Endothelial cell (in vitro differentiated cells): Measurements from ENCODE around the gene XAGE1B. TPM values are rescaled to one million over a fixed set of nuclear protein-coding genes. Genes with fewer than 3 reads are reported as not detected.
"Not testable (repeated sequence)": the region's sequence is repeated elsewhere in the genome, so short reads cannot be mapped to it uniquely, and the experiment has no call there.

Source experiments
- DNase-seq: peaks from one replicate; pipeline ENCODE4 v3.0.0; 2021; ENCODE audit warnings: low spot score
- H3K27ac Mint-ChIP-seq: one replicate; pipeline ENCODE4 v1.8.0; 2021; ENCODE audit warnings: mixed read lengths, inconsistent platforms; ENCODE audit not compliant: unreplicated experiment
- H3K27me3 Mint-ChIP-seq: one replicate; pipeline ENCODE4 v1.8.0; 2021; ENCODE audit warnings: mild to moderate bottlenecking, moderate library complexity, mixed read lengths, inconsistent platforms; ENCODE audit not compliant: unreplicated experiment
- H3K36me3 Mint-ChIP-seq: one replicate; pipeline ENCODE4 v1.8.0; 2021; ENCODE audit warnings: mild to moderate bottlenecking, low read depth, mixed read lengths, inconsistent platforms; ENCODE audit not compliant: unreplicated experiment
- H3K4me1 Mint-ChIP-seq: one replicate; pipeline ENCODE4 v1.8.0; 2021; ENCODE audit warnings: mild to moderate bottlenecking, mixed read lengths, inconsistent platforms; ENCODE audit not compliant: unreplicated experiment
- H3K4me3 Mint-ChIP-seq: one replicate; pipeline ENCODE4 v1.8.0; 2021; ENCODE audit warnings: mild to moderate bottlenecking, mixed read lengths, inconsistent platforms; ENCODE audit not compliant: unreplicated experiment
- H3K9me3 Mint-ChIP-seq: one replicate; pipeline ENCODE4 v1.8.0; 2021; ENCODE audit warnings: mixed read lengths, inconsistent platforms; ENCODE audit not compliant: unreplicated experiment
- total RNA-seq: library from RNA; stranded (reverse); fragmentation: NEBNext Ultra II Directional; extraction: Animal tissue kit (Norgen Biotek cat#: 25700); gene quantifications from one replicate; pipeline ENCODE4 v1.2.1, GENCODE V29; 2021; ENCODE audit not compliant: unreplicated experiment
- TF ChIP-seq, protein P1 (sequence below): fragments of 200-600 bp; sonication (generic); IDR thresholded peaks from one replicate; pipeline ENCODE4 v1.5.0; 2021; ENCODE audit warnings: antibody characterized with exemption; ENCODE audit not compliant: unreplicated experiment

The XAGE1B gene
- total RNA-seq, 1 donor from 2014 or later = not detected

DNA sequence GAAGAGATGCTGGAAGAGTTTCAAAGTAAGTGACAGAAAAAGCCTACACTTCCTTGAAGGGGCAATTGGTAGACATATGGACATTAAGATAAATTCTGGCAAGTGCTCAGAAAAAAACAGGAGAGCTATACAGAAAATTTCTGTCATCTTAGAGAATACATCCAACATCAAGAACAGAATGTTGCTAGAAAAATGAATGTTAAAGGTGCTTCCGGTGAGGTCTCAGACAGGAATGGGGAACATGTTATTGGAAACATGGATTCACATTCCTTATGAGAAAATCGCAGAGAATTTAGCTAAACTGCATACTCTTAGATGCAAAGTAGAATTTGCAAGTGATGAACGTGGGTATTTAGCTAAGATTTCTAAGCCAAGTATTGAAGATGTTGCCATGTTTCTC lies 9.5 kb downstream of the XAGE1B start:
- TF ChIP-seq, protein P1, sequence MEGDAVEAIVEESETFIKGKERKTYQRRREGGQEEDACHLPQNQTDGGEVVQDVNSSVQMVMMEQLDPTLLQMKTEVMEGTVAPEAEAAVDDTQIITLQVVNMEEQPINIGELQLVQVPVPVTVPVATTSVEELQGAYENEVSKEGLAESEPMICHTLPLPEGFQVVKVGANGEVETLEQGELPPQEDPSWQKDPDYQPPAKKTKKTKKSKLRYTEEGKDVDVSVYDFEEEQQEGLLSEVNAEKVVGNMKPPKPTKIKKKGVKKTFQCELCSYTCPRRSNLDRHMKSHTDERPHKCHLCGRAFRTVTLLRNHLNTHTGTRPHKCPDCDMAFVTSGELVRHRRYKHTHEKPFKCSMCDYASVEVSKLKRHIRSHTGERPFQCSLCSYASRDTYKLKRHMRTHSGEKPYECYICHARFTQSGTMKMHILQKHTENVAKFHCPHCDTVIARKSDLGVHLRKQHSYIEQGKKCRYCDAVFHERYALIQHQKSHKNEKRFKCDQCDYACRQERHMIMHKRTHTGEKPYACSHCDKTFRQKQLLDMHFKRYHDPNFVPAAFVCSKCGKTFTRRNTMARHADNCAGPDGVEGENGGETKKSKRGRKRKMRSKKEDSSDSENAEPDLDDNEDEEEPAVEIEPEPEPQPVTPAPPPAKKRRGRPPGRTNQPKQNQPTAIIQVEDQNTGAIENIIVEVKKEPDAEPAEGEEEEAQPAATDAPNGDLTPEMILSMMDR = no peak
- Mint-ChIP-seq H3K27ac (no peak overlapping the region), H3K4me3 (no peak overlapping the region), H3K4me1 (no peaks in the 10 kb centered on the region), H3K27me3 (no peaks in the 10 kb centered on the region), H3K9me3 (no peaks in the 10 kb centered on the region), H3K36me3 (no peaks in the 10 kb centered on the region)
- DNase-seq = no peak

DNA sequence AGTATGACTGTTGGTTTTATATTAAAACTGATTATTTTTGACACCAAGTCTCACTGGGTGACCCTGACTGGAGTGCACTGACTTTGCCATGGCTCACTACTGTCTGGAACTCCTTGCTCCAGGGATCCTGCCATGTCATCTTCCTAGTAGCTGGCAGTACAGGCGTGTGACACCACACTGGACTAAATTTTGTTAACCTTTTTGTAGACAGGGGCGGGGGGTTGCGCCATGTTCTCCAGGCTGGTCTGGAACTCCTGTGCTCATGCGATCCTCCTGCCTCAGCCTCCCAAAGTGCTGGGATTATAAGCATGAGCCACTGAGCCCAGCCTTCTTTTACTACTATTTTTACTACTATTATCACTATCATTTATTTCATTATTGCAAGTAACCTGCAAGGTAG lies 12.3 kb downstream of the XAGE1B start:
- no peak overlapping the region for H3K4me3 Mint-ChIP-seq
- H3K4me1 Mint-ChIP-seq = no peaks in the 10 kb centered on the region
- H3K9me3 Mint-ChIP-seq = no peaks in the 10 kb centered on the region
- TF ChIP-seq, protein P1 = no peak
- H3K36me3 Mint-ChIP-seq = no peaks in the 10 kb centered on the region
- no peak overlapping the region for H3K27ac Mint-ChIP-seq
- H3K27me3 Mint-ChIP-seq = no peaks in the 10 kb centered on the region
- no peak for DNase-seq

DNA sequence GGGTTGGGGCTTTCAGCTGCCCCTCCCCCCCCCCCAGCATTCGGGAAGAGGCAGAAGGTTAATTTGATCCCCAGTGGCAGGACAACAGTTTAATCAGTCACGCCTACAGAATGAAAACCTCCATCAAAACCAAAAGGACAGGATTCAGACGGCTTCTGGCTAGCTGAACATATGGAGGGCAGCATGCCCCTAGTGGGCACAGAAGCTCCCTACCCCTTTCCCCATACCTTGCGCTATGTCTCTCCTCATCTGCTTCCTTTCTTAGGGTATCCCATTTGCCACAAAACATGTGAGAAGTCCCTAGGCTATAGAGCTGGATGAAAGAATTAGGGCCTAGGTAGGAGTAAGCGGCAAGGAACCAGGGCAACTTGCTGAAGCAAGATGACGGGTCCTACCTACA lies 15.5 kb downstream of the XAGE1B start:
- H3K27me3 Mint-ChIP-seq, H3K4me1 Mint-ChIP-seq, H3K36me3 Mint-ChIP-seq, DNase-seq, H3K27ac Mint-ChIP-seq, H3K4me3 Mint-ChIP-seq, H3K9me3 Mint-ChIP-seq: not testable (repeated sequence)

DNA sequence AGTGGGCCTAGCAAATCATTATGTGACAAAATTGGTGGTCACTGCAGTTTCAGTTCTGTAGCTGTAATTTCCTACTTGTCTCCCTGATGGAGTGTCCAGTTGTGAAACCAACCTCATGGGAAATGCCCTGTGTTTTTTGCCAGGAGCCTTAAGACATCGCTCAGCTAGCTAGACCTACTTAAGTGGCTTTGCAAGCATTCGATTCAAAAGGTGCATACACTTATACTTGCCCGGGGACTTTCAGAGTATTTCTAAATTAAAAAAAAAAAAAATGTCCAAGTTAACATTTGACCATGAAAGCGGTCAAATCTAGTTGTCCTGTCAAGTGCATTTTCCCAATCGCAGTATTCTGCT lies 20.5 kb downstream of the XAGE1B start:
- H3K4me3 Mint-ChIP-seq, H3K4me1 Mint-ChIP-seq, H3K36me3 Mint-ChIP-seq, H3K9me3 Mint-ChIP-seq, H3K27me3 Mint-ChIP-seq, DNase-seq, H3K27ac Mint-ChIP-seq: not testable (repeated sequence)

GRCh38 chrX:52495545-52496418 lies 21.1 kb downstream of the XAGE1B start, which contains the start of gene XAGE1A:
Gene XAGE1A (plus strand): TSS chrX:52495808. CDS start chrX:52497362, 1,554 bp downstream.
- DNase-seq, H3K36me3 Mint-ChIP-seq, H3K4me3 Mint-ChIP-seq, H3K9me3 Mint-ChIP-seq, H3K27ac Mint-ChIP-seq, H3K4me1 Mint-ChIP-seq, H3K27me3 Mint-ChIP-seq: not testable (repeated sequence)

GRCh38 chrX:52471301-52471700 lies 45.6 kb downstream of the XAGE1B start:
- not testable (repeated sequence) for H3K27me3 Mint-ChIP-seq, H3K27ac Mint-ChIP-seq, H3K4me3 Mint-ChIP-seq, H3K36me3 Mint-ChIP-seq, H3K4me1 Mint-ChIP-seq, H3K9me3 Mint-ChIP-seq, DNase-seq

Other genes with a start within 250 kb of the XAGE1B start
- not detected for gene XAGE2, start 148.0 kb downstream of the XAGE1B start, total RNA-seq
- gene XAGE1A, start 21.3 kb downstream of the XAGE1B start, total RNA-seq = not detected
- gene SSX7, start 137.8 kb upstream of the XAGE1B start, total RNA-seq = not detected
- gene SSX2, start 190.1 kb upstream of the XAGE1B start, total RNA-seq = not detected
- not detected for gene SSX2B, start 234.2 kb upstream of the XAGE1B start, total RNA-seq